Glomerular visceral epithelial cell (primary cell): ENCODE data around the gene ERC1.
"Not testable (repeated sequence)": the region's sequence is repeated elsewhere in the genome, so short reads cannot be mapped to it uniquely, and the experiment has no call there.

Experiments
- DNase-seq: peaks from one replicate; pipeline ENCODE4 v3.0.0-alpha.2; 2016; ENCODE audit errors: extremely low spot score

The ERC1 gene

GRCh38 chr12:1185460-1186182 lies 194.6 kb downstream of the ERC1 start:
- DNase-seq: no peak

- DNase-seq: no peak
Measured at GRCh38 chr12:1186298-1186697, 195.3 kb downstream of the ERC1 start.

GRCh38 chr12:1188016-1188415 lies 197.0 kb downstream of the ERC1 start:
- DNase-seq: no peak

- DNase-seq: no peak
Measured at GRCh38 chr12:1189163-1189562, 198.1 kb downstream of the ERC1 start.

GRCh38 chr12:1195513-1195912 lies 204.5 kb downstream of the ERC1 start:
- DNase-seq: no peak

GRCh38 chr12:1197264-1198018 lies 206.4 kb downstream of the ERC1 start:
- DNase-seq: peak; percentile 77

- not testable (repeated sequence) for DNase-seq
Measured at GRCh38 chr12:1198854-1199253, 207.8 kb downstream of the ERC1 start.

- no peak for DNase-seq
Measured at GRCh38 chr12:1199700-1200099, 208.7 kb downstream of the ERC1 start.

- no peak for DNase-seq
Measured at GRCh38 chr12:1201030-1201429, 210.0 kb downstream of the ERC1 start.

- DNase-seq: no peak
Measured at GRCh38 chr12:1201886-1202285, 210.9 kb downstream of the ERC1 start.

GRCh38 chr12:1203735-1204019 lies 212.7 kb downstream of the ERC1 start:
- no peak for DNase-seq

- peak; percentile 5 for DNase-seq
Measured at GRCh38 chr12:1204581-1205121, 213.6 kb downstream of the ERC1 start.

GRCh38 chr12:1205512-1206060 lies 214.6 kb downstream of the ERC1 start:
- DNase-seq: no peak

GRCh38 chr12:1206118-1206734 lies 215.2 kb downstream of the ERC1 start:
- no peak for DNase-seq

GRCh38 chr12:1207276-1207675 lies 216.3 kb downstream of the ERC1 start:
- no peak for DNase-seq

GRCh38 chr12:1208719-1209118 lies 217.7 kb downstream of the ERC1 start:
- not testable (repeated sequence) for DNase-seq

- DNase-seq: no peak
Measured at GRCh38 chr12:1212526-1212925, 221.5 kb downstream of the ERC1 start.

- no peak for DNase-seq
Measured at GRCh38 chr12:1213205-1213604, 222.2 kb downstream of the ERC1 start.

GRCh38 chr12:1213618-1214205 lies 222.7 kb downstream of the ERC1 start:
- no peak for DNase-seq

- DNase-seq: no peak
Measured at GRCh38 chr12:1216560-1216959, 225.5 kb downstream of the ERC1 start.

GRCh38 chr12:1217191-1217949 lies 226.3 kb downstream of the ERC1 start:
- DNase-seq: peak; percentile 11
